Measurements from ENCODE around the gene ZNF576.

Gene ZNF576

DNA sequence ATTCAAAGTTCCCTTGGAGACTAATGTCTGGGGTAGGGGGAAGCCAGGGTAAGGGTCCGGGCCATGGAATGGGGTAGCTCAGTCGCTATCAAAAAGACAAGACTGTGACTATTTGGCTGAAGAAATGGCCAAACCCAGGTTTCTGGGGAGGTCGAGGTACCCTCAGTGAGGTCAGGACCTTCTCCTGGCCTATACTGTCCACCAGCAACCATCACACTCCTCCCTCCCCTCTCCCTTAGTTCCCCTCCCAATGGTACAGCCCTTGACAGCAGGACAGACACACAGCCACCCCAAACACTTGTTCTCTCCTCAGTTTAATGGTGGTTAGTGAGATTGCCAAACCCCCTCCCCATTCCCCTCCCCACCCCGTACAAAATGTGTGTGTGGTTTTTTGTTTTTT lies 25.7 kb downstream of the ZNF576 start:
- no peaks in the 10 kb centered on the region for H3K9me3 ChIP-seq
- H3K36me3 ChIP-seq: no peaks in the 10 kb centered on the region
- no peak overlapping the region for H3K27ac ChIP-seq
- TF ChIP-seq, protein P1, sequence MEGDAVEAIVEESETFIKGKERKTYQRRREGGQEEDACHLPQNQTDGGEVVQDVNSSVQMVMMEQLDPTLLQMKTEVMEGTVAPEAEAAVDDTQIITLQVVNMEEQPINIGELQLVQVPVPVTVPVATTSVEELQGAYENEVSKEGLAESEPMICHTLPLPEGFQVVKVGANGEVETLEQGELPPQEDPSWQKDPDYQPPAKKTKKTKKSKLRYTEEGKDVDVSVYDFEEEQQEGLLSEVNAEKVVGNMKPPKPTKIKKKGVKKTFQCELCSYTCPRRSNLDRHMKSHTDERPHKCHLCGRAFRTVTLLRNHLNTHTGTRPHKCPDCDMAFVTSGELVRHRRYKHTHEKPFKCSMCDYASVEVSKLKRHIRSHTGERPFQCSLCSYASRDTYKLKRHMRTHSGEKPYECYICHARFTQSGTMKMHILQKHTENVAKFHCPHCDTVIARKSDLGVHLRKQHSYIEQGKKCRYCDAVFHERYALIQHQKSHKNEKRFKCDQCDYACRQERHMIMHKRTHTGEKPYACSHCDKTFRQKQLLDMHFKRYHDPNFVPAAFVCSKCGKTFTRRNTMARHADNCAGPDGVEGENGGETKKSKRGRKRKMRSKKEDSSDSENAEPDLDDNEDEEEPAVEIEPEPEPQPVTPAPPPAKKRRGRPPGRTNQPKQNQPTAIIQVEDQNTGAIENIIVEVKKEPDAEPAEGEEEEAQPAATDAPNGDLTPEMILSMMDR (IDR thresholded peaks at IDR 0.05): no peak
- no peak overlapping the region for H3K4me3 ChIP-seq (ENCODE audit: low read depth in 1 of 2, low read length in 1 of 2)
- peaks cover 13 to 17% of the 10 kb centered on the region in 2 experiments for H3K4me1 ChIP-seq (ENCODE audit: control insufficient read depth in 1 of 2, insufficient read depth in 1 of 2, low read depth in 1 of 2, low read length in 1 of 2)
- peaks cover 24% of the 10 kb centered on the region for H3K27me3 ChIP-seq

DNA sequence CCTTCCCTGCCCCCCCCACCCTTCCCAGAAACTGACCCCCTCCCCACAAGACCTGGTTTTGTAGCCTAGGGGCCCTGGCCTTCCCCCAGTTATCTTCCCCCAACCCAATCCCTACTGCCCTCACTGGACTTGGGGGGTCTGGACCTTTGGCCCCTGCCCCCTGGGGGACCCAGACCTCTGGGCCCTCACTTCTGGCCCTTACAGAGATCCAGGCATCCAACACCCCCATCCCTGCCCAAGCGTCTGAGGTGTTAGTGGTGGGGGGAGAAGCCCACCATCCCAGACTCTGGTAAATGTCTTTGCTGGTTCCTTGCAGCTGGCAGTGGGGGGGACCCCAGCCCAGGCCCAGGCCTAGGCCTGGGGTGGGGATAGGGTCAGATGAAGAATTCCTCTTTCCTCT lies 26.6 kb downstream of the ZNF576 start:
- no peak overlapping the region for H3K27ac ChIP-seq
- no peaks in the 10 kb centered on the region for H3K9me3 ChIP-seq
- TF ChIP-seq, protein P1 (IDR thresholded peaks at IDR 0.05): no peak
- H3K36me3 ChIP-seq: no peaks in the 10 kb centered on the region
- H3K27me3 ChIP-seq: peaks cover 33% of the 10 kb centered on the region
- peaks cover 13 to 17% of the 10 kb centered on the region in 2 experiments for H3K4me1 ChIP-seq (ENCODE audit: control insufficient read depth in 1 of 2, insufficient read depth in 1 of 2, low read depth in 1 of 2, low read length in 1 of 2)
- H3K4me3 ChIP-seq (ENCODE audit: low read depth in 1 of 2, low read length in 1 of 2): no peak overlapping the region

DNA sequence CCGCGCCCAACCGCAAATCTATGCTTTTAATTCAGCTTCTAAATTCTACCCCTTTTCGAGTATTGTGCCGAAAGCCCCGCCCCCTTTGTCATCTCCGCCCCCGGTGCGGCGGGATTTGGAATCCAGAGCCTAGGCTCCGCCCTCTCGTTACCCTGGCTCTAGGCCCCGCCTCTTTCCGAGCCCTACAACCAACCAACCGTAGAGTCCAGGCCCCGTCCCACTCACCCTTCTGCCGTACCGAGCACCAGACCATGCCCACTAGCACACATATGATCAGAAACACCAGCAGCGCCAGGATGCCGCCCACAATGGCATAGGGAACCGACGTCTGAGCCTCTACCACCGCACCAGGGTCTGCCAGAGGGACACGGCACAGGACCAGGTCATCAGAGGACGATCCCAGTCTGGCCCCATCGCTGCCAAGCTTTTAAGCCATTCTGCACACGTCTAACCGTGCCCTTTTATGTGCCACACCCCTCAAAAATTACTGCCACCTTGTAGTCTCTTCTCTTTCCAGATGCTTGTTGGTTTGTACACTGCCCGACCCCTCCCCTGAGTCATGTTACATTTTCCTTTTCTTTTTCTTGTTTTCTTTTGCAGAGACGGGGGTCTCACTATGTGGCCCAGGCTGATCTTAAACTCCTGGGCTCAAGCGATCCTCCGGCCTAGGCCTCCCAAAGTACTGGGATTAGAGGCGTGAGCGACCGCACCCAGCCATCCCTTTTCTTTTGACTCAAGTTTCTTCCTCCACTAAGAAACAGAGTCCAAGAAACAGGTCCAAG lies 27.7 kb downstream of the ZNF576 start:
- H3K4me1 ChIP-seq (ENCODE audit: control insufficient read depth in 1 of 2, insufficient read depth in 1 of 2, low read depth in 1 of 2, low read length in 1 of 2): peaks cover 8 to 12% of the 10 kb centered on the region in 2 experiments
- no peak overlapping the region for H3K4me3 ChIP-seq (ENCODE audit: low read depth in 1 of 2, low read length in 1 of 2)
- peaks cover 33% of the 10 kb centered on the region for H3K27me3 ChIP-seq
- H3K9me3 ChIP-seq: no peaks in the 10 kb centered on the region
- no peaks in the 10 kb centered on the region for H3K36me3 ChIP-seq
- H3K27ac ChIP-seq: no peak overlapping the region
- TF ChIP-seq, protein P1 (IDR thresholded peaks at IDR 0.05): no peak

DNA sequence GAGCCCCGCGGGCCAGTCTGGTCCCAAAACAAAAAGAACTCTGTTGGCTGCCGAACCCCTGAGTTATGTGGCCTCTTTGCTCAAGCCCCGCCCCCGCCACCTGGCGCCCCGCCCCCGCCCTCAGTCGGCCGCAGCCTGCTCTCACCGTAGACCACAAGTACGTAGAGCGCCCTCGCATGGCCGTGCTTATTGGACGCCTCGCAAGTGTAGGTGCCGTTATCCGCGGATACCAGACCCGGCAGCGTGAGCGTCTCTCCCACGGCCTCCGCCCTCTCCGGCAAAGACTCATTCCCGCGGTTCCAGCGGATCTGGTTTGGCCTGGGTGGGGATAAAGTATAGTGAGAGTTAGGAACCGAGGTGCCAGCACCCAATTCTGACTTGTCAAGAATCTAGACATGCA lies 28.5 kb downstream of the ZNF576 start:
- Histone ChIP-seq H3K27me3 (peaks cover 33% of the 10 kb centered on the region), H3K27ac (no peak overlapping the region), H3K4me1 (ENCODE audit: control insufficient read depth in 1 of 2, insufficient read depth in 1 of 2, low read depth in 1 of 2, low read length in 1 of 2) (peaks cover 6% of the 10 kb centered on the region in 2 experiments)

DNA sequence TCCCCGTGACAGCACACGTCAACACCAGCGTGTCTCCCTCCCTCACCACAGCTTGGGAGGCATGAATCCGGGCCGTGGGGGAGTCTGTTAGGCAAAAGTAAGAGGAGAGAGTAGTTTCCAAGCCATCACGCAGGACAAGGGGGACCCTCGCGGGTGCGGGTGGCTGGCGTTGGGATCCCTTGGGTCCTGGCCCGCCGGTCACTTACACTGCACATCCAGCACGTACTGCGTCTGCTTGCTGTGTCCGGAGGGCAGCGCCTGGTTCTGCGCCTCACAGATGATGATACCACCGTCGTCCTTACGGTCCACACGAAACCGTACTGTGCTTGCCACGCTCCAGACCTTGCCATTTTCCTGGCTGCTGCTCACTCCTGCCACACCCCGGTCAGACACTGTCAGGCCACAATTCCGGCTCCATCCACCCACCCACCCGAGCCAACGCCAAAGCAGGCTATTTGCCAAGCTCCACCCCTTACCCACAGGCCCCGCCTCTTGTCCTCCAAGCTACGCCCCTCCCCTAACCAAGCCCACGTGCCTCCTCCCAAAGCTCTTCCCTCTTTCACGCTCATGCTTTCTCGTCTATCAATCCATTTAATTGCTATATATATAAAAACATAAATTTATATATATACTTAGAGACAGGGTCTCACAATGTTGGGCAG lies 29.7 kb downstream of the ZNF576 start:
- Histone ChIP-seq H3K27ac (no peak overlapping the region), H3K9me3 (no peaks in the 10 kb centered on the region), H3K27me3 (peaks cover 33% of the 10 kb centered on the region), H3K4me3 (ENCODE audit: low read depth in 1 of 2, low read length in 1 of 2) (no peak overlapping the region), H3K4me1 (ENCODE audit: control insufficient read depth in 1 of 2, insufficient read depth in 1 of 2, low read depth in 1 of 2, low read length in 1 of 2) (peaks cover 3 to 4% of the 10 kb centered on the region in 2 experiments), H3K36me3 (no peaks in the 10 kb centered on the region)
- TF ChIP-seq, protein P1 (IDR thresholded peaks at IDR 0.05): no peak

More for the DNA sequence above, 28.5 kb downstream of the ZNF576 start:
- Histone ChIP-seq H3K9me3 (no peaks in the 10 kb centered on the region), H3K4me3 (ENCODE audit: low read depth in 1 of 2, low read length in 1 of 2) (no peak overlapping the region), H3K36me3 (no peaks in the 10 kb centered on the region)
- TF ChIP-seq, protein P1 (IDR thresholded peaks at IDR 0.05): no peak
